Measurements from ENCODE around the gene WNT11. TPM values are rescaled to one million over a fixed set of nuclear protein-coding genes. Genes with fewer than 3 reads are reported as not detected.

WNT11 gene
- polyA plus RNA-seq, 1 donor (not counting 4 experiments of a cell fraction or from before 2014, with no cell fraction given), result not detected

DNA sequence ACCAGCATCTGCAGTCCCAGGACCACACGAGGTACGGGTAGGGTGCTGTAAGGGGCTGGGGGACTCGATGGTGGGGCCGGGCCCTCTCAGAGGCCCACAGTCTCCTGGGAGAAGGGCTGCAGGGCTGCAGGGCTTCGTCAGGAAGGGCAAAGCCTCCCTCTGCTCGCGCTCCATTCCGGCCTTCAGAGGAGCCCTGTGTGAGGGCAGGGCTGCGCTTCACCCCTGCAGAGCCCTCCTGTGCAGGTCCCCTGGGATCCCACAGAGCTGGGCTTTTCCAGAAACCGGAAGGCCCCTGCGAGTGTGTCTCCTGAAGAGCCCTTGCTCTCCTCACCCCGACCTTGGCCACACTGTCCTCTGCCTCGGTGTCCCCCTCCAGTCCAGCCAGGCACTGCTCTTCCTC lies 27.2 kb downstream of the WNT11 start:
- no peaks in the 10 kb centered on the region for H3K9me1 ChIP-seq (ENCODE audit: control insufficient read depth, extremely low read depth, insufficient read depth, low read length)
- no peak overlapping the region for H3K4me3 ChIP-seq (ENCODE audit: control insufficient read depth in 2 of 3, extremely low read depth in 1 of 3, insufficient read depth in 2 of 3, low read depth in 1 of 3, low read length in 3 of 3)
- no peak for TF ChIP-seq EZH2 (IDR thresholded peaks at IDR 0.05; ENCODE audit: low read length)
- TF ChIP-seq, protein P1, sequence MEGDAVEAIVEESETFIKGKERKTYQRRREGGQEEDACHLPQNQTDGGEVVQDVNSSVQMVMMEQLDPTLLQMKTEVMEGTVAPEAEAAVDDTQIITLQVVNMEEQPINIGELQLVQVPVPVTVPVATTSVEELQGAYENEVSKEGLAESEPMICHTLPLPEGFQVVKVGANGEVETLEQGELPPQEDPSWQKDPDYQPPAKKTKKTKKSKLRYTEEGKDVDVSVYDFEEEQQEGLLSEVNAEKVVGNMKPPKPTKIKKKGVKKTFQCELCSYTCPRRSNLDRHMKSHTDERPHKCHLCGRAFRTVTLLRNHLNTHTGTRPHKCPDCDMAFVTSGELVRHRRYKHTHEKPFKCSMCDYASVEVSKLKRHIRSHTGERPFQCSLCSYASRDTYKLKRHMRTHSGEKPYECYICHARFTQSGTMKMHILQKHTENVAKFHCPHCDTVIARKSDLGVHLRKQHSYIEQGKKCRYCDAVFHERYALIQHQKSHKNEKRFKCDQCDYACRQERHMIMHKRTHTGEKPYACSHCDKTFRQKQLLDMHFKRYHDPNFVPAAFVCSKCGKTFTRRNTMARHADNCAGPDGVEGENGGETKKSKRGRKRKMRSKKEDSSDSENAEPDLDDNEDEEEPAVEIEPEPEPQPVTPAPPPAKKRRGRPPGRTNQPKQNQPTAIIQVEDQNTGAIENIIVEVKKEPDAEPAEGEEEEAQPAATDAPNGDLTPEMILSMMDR (optimal IDR thresholded peaks at IDR 0.05 in 1 of 3, IDR thresholded peaks at IDR 0.05 in 1 of 3, conservative IDR thresholded peaks at IDR 0.05 in 1 of 3; ENCODE audit: extremely low read depth in 1 of 3, insufficient read depth in 2 of 3, low read length in 3 of 3), result no peak
- DNase-seq (ENCODE audit: low read depth, low spot score), result no peak
- H3K9me3 ChIP-seq (ENCODE audit: control insufficient read depth, low read depth, low read length), result no peaks in the 10 kb centered on the region
- H3K9ac ChIP-seq (ENCODE audit: control insufficient read depth, extremely low read depth, insufficient read depth, low read length), result no peak overlapping the region
- H3K36me3 ChIP-seq (ENCODE audit: control insufficient read depth in 2 of 2, extremely low read depth in 1 of 2, insufficient read depth in 2 of 2, low read length in 2 of 2), result no peaks in the 10 kb centered on the region
- no peaks in the 10 kb centered on the region for H3K79me2 ChIP-seq (ENCODE audit: control insufficient read depth, insufficient read depth, low read length)
- H4K20me1 ChIP-seq (ENCODE audit: control insufficient read depth, extremely low read depth, insufficient read depth, low read length), result no peaks in the 10 kb centered on the region
- no peaks in the 10 kb centered on the region for H3K4me1 ChIP-seq (ENCODE audit: control insufficient read depth, extremely low read depth, insufficient read depth, low read length)
- H3K27me3 ChIP-seq (ENCODE audit: control insufficient read depth, extremely low read depth, insufficient read depth, low read length), result peaks cover 3% of the 10 kb centered on the region
- dilution Hi-C loops (cut with MboI; ENCODE audit: extremely low pct_ligation_motif_present, low sequenced_read_pairs), result no loop called here
- no peak overlapping the region for H3K27ac ChIP-seq (ENCODE audit: control insufficient read depth, insufficient read depth, low read length)
- no peak overlapping the region for H2AFZ ChIP-seq (ENCODE audit: control insufficient read depth, low read length)
- no peak overlapping the region for H3K4me2 ChIP-seq (ENCODE audit: control insufficient read depth, extremely low read depth, insufficient read depth, low read depth, low read length)
- FAIRE-seq, result no peak

DNA sequence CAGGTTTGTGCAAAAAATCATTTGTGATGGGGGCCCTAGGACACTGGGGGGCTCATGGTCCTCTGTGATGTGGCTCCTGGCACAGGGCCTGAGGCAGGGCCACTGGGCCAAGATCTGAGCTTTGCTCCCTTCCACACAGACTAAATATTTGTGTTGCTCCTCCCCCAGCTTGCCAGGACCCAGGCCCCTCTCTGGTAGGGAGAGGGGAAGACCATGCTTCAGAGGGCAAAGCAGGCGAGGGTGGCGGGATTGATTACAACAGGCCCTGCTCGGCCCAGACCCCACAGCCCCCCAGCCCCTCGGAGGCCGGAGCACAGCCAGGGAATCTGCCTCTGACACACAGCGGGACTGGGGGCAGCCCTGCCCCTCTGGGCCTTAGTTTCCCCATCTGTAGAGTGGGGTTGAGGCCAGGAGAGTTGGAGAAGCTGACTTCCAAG lies 29.0 kb downstream of the WNT11 start:
- Histone ChIP-seq H3K9me3 (ENCODE audit: control insufficient read depth, low read depth, low read length) (no peaks in the 10 kb centered on the region), H3K9me1 (ENCODE audit: control insufficient read depth, extremely low read depth, insufficient read depth, low read length) (no peaks in the 10 kb centered on the region), H3K4me2 (ENCODE audit: control insufficient read depth, extremely low read depth, insufficient read depth, low read depth, low read length) (no peak overlapping the region), H3K4me3 (ENCODE audit: control insufficient read depth in 2 of 3, extremely low read depth in 1 of 3, insufficient read depth in 2 of 3, low read depth in 1 of 3, low read length in 3 of 3) (no peak overlapping the region), H3K36me3 (ENCODE audit: control insufficient read depth in 2 of 2, extremely low read depth in 1 of 2, insufficient read depth in 2 of 2, low read length in 2 of 2) (no peaks in the 10 kb centered on the region), H2AFZ (ENCODE audit: control insufficient read depth, low read length) (no peak overlapping the region), H3K27me3 (ENCODE audit: control insufficient read depth, extremely low read depth, insufficient read depth, low read length) (peaks cover 3% of the 10 kb centered on the region), H4K20me1 (ENCODE audit: control insufficient read depth, extremely low read depth, insufficient read depth, low read length) (no peaks in the 10 kb centered on the region), H3K79me2 (ENCODE audit: control insufficient read depth, insufficient read depth, low read length) (no peaks in the 10 kb centered on the region), H3K27ac (ENCODE audit: control insufficient read depth, insufficient read depth, low read length) (no peak overlapping the region), H3K4me1 (ENCODE audit: control insufficient read depth, extremely low read depth, insufficient read depth, low read length) (no peaks in the 10 kb centered on the region), H3K9ac (ENCODE audit: control insufficient read depth, extremely low read depth, insufficient read depth, low read length) (no peak overlapping the region)
- dilution Hi-C loops (cut with MboI; ENCODE audit: extremely low pct_ligation_motif_present, low sequenced_read_pairs), result no loop called here
- FAIRE-seq, result no peak
- DNase-seq (ENCODE audit: low read depth, low spot score), result no peak
- no peak for TF ChIP-seq EZH2 (IDR thresholded peaks at IDR 0.05; ENCODE audit: low read length)
- TF ChIP-seq, protein P1 (optimal IDR thresholded peaks at IDR 0.05 in 1 of 3, IDR thresholded peaks at IDR 0.05 in 1 of 3, conservative IDR thresholded peaks at IDR 0.05 in 1 of 3; ENCODE audit: extremely low read depth in 1 of 3, insufficient read depth in 2 of 3, low read length in 3 of 3), result no peak

Data from keratinocyte (primary cell).